Right lung (tissue), 5 donors: ENCODE results near the gene FBRSL1. TPM values are rescaled to one million over a fixed set of nuclear protein-coding genes. Genes with fewer than 3 reads are reported as not detected.
"Not testable (repeated sequence)": the region's sequence is repeated elsewhere in the genome, so short reads cannot be mapped to it uniquely, and the experiment has no call there.

Experiments used
- DNase-seq, 2 donors: peaks; one replicate each; pipeline ENCODE4 v3.0.0-alpha.2; 2013
- polyA plus RNA-seq, 5 donors: library from polyadenylated mRNA; unstranded; fragments of 120-200 nt; gene quantifications; one replicate each; pipeline versions ENCODE4 v1.2.1 to v1.2.3, GENCODE V29; 2013; ENCODE audit warnings: inconsistent platforms in 1 of 5, low replicate concordance in 1 of 5; ENCODE audit not compliant: insufficient read length in 5 of 5, insufficient read depth in 1 of 5

Gene FBRSL1
- polyA plus RNA-seq, 5 donors, result 42.3 to 141 (median 97.3) TPM

DNA sequence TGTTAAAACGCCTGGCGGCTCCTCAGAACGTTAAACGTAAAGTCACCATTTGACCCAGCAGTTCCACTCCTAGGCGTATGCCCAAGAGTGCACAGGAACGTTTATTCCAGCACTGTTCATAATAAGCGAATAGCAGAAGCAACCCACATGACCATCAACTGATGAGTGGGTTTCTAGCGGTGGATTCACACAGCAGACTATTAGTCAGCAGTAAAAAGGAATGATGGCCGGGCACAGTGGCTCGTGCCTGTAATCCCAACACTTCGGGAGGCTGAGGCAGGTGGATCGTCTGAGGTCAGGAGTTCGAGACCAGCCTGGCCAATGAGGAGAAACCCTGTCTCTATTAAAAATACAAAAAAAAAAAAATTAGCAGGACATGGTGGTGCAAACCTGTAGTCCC lies 22.4 kb upstream of the FBRSL1 start:
- DNase-seq, result no peak

DNA sequence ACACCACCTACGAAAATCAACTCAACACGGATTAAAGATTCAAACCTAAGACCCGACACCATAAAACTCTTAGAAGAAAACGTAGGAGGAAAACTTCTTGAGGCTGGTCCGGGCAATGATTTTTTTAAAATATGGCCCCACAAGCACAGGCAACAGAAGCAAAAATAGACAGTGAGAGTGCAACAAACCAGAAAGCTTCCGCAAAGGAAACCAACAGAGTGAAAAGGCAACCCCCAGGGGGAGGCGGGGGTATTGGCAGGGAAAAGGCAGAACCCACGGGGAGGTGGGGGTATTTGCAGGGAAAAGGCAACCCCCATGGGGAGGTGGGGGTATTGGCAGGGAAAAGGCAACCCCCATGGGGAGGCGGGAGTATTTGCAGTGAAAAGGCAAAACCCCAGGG lies 20.5 kb upstream of the FBRSL1 start:
- no peak for DNase-seq

DNA sequence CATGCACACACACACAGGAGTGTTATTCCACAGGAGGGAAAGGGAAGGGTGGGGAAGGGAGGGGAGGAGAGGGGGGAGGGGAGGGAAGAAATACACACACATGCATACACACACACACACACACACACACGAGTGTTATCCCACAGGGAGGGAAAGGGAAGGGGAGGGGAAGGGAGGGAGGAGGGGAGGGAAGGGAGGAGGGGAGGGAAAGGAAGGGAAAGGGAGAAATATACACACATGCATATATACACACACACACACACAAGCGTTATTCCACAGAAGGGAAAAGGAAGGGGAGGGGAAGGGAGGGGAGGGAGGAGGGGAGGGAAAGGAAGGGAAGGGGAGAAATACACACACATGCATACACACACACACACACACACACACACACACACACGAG lies 19.6 kb upstream of the FBRSL1 start:
- no peak for DNase-seq

DNA sequence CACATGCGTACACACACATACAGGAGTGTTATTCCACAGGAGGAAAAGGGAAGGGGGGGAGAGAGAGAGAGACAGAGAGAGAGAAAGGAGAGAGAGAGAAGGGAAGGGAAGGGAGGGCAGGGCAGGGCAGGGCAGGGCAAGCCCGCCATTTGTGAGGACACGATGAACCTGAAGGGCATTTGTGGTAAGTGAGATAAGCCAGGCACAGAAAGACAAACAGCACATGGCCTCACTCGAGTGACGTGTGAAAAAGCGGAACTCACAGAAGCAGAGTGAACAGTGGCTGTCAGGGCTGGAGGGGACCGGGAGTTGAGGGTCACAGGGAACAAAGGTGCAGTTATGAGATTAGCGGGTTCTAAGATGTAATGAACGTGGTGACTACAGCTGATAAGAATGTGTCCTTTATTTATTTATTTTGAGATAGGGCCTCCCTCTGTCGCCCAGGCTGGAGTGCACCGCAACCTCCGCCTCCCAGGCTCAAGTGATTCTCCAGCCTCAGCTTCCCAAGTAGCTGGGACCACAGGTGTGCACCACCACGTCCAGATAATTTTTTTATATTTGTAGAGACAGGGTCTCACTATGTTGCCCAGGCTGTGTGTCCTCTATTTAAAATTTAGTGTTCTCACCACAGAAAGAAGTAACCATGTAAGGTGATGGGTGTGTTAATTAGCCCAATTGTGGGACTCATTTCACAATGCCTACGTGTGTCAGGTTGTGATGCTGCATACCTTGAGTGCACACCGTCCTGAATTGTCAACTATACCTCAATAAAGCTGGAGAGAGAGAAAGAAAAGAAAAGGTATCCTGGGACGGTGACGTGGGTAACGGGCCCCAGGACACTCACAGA lies 18.7 kb upstream of the FBRSL1 start:
- DNase-seq, result no peak

DNA sequence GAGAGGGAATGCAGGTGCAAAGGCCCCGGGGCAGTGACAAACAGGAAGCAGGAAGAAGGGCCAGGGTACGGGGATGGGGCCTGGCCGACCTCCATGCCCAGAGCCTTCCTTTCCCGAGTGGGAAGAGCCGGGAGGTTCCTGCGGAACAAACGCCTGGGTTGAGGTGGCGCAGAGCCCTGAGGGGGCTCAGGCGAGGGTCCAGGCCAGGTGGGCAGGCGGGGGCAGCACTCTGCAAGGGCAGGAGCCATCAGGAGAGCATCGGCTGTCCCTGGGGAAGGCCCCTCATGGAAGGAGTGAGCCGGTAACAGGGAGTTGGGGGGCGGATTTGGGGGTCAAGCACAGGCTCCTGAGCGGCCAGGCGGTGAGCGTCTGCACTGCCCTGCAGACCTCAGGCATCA lies 18.1 kb upstream of the FBRSL1 start:
- no peak for DNase-seq

DNA sequence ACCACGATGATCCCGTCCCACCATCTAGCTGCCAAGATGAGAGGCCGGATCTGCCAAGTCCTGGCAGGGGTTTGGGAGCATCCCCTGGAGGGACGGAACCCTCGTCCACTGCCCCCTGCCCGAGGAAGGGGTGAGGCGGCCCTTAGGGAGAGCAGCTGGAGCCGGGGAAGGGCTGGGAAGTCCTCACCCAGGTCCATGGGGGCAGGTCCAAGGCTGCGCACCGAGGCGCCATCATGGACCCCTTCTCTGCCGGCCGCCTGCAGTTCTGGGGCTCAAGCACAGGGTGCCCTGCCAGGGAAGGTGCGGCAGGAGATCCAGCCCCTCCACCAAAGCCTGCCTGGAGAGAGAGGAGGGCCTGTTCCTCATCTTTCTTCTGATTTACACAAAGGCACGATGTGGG lies 17.6 kb upstream of the FBRSL1 start:
- no peak for DNase-seq

DNA sequence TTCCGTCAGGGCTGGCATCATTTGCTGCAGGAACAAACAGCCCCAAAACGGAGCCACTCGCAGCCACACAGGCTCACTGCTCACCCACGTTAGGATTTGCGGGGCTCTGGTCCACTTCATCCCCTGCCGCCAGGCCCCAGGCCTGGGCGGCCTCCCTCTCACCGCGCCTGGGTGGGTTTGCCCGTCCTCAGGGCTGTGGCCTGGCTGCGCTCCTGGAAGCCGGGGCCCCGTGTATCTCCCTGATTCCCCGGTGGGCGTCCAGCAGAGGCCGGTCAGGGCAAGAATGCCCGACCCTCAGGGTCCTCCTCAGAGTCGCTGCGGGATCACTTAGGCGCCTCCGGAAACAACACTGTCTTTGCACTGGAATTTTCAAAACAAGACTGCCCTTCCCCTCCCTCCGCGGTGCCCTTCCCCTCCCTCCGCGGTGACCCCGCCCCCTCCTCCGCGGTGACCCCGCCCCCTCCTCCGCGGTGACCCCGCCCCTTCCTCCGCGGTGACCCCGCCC lies 15.7 kb upstream of the FBRSL1 start:
- no peak for DNase-seq

DNA sequence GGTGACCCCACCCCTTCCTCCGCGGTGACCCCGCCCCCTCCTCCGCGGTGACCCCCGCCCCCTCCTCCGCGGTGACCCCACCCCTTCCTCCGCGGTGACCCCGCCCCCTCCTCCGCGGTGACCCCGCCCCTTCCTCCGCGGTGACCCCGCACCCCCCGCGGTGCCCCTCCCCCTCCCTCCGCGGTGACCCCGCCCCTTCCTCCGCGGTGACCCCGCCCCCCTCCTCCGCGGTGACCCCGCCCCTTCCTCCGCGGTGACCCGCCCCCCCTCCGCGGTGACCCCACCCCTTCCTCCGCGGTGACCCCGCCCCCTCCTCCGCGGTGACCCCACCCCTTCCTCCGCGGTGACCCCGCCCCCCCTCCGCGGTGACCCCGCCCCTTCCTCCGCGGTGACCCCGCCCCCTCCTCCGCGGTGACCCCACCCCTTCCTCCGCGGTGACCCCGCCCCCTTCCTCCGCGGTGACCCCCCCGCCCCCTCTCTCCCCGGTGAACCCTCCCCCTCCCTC lies 15.1 kb upstream of the FBRSL1 start:
- not testable (repeated sequence) for DNase-seq

DNA sequence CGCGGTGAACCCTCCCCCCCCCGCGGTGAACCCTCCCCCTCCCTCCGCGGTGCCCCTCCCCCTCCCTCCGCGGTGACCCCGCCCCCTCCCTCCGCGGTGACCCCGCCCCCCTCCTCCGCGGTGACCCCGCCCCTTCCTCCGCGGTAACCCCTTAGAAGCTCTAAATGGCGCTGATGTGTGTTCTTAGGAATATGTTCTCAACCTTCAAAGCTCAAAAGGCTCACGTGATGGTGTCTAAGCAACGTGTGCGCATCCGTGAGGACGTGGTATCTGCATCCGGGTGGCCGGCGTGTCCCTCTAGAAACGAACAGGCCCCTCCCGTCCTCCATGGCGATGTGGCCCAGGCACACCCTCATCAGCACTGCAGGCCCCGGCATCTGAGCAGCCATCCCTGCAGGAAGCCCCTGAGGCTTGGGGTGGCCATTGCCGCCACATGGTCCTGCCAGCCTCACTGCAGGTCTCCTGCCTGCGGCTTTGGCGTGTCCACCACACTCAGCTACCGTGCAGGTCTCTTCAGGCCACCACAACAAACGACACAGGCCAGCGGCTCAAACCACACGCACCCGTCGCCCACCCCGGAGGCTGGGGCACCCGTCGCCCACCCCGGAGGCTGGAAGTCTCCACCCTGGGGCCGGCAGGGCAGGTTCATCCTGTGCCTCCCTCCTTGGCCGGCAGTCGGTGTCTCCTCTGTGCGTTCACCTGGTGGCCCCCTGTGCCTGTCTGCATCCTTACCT lies 14.5 kb upstream of the FBRSL1 start:
- DNase-seq, result no peak

DNA sequence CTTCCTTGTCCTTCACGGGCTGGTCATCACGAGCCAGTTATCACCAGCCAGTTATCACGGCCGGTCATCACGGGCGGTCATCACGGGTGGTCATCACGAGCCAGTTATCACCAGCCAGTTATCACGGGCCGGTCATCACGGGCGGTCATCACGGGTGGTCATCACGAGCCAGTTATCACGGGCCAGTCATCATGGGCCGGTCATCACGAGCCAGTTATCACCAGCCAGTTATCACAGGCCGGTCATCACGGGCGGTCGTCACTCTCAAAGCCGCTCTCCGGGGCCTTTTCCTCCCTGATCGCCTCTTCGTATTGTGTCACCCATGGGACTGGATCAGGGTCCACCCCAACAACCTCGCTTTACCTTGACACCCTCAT lies 13.9 kb upstream of the FBRSL1 start:
- DNase-seq, result no peak

DNA sequence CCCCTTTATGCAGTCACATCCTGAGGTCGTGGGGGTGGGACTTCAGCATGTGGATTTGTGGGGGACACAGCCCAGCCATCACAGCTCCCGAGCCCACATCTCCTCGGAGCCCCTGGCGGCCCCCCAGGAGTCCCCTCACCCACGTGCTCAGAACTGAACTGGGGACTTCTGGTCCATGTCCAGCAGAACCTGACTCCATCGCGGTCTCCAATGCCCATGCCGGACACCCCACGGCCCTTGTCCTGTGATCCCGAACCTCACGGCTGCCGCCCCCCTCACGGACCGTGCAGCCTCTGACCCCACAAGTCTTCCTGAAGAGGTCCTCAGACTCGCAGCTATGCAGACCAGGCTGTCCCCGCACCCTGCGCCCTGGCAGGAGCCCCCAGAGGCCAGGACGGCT lies 13.5 kb upstream of the FBRSL1 start:
- DNase-seq, result no peak

DNA sequence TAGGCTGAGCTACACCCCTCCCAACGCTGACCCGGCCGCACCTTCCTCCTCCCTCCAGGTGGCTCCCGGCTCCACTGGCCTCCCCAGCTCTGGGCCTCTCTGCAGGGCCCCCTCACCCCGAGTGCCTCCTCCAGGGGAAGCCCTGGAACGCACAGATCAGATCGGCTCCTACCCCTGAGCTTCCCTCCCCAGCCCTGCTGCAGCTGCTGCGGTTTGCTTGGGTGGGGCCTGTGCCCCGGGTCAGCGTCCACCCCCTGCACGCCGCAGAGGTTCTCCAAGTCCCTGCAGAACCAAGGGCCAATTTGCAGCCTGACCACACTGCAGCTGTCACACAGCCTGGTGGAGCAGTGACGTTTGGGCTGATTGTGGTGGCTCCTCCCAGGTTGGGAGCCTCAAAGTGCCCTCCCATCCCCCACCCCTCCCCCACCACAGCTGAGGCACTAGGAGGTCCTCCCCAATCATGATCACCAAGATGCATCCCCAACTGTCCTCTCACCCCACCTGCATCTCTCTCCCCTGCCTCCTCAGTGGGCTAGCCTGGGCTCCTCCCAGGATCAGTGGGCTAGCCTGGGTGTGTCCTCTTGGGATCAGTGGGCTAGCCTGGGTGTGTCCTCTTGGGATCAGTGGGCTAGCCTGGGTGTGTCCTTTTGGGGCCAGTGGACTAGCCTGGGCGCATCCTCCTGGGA lies 12.8 kb upstream of the FBRSL1 start:
- no peak for DNase-seq

DNA sequence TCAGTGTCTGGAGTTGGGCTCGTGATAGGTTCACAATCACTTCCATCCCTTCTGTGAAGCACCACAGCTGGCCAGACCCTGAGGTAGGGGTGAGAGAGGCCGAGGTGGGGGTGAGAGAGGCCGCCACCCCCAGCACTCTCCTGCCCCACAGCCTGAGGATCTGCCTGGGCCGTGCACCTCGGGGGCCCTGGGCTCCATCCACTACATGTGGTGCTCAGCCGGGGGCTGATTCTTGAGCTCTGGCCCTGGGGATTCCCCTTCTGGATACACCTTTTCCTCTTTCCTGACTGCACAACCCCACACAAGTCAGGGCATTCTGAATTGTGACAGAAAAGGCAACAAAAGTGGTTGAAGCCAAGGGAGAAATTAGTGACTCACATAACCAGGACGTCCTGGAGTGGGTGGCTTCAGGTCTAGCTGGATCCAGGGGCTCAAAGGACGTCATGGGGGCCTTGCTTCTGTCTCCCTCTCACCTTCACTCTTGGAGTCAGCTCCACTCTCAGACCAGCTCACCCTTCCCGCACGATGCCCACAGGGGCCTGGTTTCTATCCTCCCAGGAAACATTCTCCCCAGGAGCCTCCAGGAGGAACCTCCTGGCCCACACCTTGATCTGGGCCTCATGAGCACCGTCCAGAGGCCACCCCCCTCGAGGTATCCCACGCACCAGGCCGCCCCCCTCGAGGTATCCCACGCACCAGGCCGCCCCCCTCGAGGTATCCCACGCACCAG lies 12.1 kb upstream of the FBRSL1 start:
- DNase-seq, result no peak

DNA sequence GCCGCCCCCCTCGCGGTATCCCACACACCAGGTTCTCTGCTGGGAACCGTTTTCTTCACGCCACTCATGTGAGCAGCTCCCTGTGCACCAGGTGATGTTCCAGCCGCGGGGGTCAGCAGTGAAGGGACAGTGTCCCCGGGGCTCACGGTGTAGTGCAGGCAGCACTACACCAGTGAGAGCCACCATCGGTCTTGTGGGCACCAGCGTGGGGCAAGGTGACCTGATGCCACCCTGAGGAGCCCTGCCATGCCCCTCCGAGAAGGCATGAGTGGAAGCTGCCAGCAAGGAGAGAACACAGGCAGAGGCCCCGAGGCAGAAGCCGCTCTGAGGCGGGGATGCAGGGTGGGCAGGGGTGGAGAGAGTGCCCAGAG lies 11.5 kb upstream of the FBRSL1 start:
- no peak for DNase-seq

DNA sequence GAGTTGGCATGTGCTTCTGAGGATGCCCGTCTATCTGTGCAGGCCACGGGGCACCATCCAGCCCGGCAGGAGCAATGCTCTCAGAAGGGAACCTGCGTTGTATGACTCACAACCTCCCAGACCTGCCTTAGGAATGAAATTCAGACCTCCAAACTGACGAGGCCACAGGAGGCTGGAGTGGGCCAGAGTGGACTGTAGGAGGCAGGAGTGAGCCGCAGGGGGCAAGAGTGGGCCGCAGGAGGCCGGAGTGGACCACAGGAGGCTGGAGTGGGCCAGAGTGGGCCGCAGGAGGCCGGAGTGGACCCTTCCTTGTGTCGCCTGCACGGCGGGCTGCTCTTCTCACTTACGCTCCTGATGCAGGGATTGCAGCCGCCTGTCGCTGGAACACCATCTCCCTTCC lies 11.1 kb upstream of the FBRSL1 start:
- DNase-seq, result no peak

DNA sequence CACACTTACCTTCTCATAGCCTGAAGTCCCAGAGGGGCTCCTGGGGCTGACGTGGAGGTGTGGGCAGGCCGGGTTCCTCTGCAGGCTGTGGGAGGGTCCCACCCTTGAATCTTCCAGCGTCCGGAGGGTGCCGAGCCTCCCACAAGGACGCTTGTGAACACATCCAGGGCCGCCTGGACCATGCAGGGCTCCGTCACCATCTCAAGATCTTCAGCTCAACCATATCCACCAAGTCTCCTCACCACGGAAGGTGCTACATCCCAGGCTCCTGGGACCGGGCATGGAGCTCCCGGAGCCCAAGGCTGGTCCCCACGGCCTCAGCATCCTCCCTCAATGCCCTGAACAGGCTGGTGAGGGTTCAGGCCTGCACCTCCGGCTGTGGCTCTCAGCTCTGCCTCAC lies 10.7 kb upstream of the FBRSL1 start:
- no peak for DNase-seq

DNA sequence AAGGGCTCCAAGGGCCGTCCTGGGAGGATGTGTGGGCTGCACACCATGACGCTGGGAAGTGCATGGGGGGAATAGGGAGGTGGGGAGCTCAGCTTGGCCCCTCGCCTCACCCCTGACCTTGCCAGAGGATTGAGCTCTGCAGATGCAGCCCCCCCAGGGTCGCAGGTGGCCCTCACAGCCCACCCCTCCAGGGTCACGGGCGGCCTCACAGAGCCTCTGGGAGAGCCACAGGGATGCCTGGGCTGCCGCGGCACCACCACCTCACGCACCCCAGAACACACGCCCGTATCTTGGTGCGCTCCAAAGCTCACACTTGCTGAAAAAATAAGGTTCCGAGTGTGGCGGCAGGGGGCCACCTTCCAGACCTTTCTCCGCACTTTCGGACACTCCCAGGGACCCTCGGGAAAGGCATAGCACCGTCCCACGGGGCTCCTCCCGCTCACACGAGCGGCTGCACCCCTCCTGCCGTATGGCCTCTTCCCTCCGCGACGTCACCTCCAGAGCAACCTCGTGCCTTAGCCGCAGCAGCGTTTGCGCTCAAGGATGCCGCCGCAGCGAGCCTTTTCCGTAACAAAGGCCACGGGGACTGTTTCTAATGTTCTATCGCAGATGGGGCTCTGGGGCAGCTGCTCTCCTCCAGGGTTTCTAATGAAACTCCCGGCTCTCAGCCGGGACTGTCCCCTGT lies 9.9 kb upstream of the FBRSL1 start:
- DNase-seq, result no peak

DNA sequence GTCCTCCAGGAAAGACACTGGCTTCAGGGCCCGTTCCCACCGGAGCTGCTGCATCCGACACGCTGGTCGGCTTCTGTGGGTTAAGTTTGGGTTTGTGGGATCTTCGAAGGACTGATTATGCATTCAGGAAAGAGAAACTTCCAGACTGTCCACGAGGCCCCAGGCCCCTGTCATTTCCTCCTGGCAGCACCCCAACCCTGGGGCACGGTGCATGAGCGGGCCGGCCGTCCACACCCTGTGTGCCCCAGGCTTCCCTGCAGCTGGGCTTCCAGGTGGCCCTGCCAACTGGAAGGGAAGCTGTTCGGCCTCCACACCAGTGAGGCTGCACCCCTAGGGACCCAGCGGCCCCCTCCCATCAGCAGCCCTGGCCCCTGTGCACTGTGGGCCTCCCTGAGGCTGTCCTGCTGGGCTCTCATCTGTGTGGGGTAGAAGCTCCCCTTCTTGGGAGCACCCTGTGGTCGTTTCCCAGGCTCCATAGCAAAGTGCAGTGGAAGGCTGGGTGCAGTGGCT lies 9.3 kb upstream of the FBRSL1 start:
- DNase-seq, result no peak

DNA sequence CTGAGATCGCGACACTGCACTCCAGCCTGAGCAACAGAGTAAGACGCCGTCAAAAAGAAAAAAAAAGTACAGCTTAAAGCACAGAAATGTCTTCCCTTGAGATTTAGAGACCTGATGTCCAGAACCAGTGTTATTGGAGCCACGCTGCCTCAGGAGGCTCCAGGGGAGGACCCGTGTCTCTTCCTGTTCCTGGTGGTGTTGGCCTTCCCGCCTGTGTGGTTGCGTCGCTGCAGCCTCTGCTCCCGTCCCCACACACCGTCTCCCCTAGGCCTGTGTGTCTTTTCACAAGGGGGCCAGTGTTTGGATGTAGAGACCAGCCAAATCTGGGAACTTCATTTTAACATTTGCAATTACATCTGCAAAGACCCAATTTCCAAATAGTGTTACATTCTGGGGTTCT lies 8.6 kb upstream of the FBRSL1 start:
- DNase-seq, result no peak

DNA sequence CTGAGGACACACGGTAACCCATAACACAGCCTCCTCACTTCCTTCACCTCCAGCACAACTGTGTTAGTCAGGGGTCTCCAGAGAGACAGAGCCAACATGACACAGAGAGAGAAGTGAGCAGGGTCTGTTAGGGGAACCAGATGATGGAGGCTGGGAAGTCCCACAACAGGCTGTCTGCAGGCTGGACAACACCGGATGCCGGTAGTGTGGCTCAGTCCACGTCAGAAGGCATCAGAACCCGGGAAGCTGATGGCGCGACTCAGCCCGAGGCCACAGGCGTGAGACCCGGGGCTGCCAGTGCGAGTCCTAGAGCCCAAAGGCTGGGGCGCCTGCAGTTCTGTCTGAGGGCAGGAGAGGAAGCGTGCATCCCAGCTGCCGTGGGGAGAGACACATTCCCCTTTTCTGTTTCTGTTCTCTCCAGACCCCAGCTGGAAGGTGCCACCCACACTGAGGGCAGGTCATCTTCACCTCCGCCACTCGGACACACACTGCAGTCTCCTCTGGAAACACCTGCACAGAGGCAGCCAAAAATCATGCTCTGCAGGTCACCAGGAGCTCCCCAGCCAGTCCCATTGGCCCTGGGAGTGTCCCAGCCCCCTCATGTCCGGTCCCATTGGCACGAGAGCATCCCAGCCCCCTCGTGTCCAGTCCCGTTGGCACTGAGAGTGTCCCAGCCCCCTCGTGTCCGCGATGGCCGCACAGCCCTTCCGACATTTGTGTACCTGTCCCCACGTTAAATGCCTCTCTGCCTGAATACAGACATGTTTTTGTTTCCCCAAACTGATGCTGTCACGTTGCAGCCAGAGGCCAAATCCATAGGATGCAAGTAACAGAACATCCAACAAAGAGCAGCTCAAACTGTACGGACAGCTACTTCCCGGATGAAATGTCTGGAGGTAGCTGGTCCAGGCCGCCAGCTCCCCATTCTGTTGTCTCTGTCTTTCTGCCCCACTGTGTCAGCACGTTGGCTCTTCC lies 7.9 kb upstream of the FBRSL1 start:
- DNase-seq, result no peak
